GM18873 (cell line): ENCODE results near the gene INSC.
"Not testable (repeated sequence)": the region's sequence is repeated elsewhere in the genome, so short reads cannot be mapped to it uniquely, and the experiment has no call there.

Experiments
- ATAC-seq: cut with Tn5 transposase; IDR thresholded peaks from one replicate; pipeline ENCODE4 v1.9.1; 2021; ENCODE audit warnings: mild to moderate bottlenecking, moderate library complexity, moderate number of reproducible peaks; ENCODE audit not compliant: unreplicated experiment, low FRiP score

INSC gene

GRCh38 chr11:15114501-15115475 lies at the start of gene INSC:
INSC (plus strand) TSS chr11:15114923; CDS start chr11:15149175, 34,252 bp downstream.
- no peak for ATAC-seq

GRCh38 chr11:15069751-15070150 lies 45.0 kb upstream of the INSC start:
- ATAC-seq = not testable (repeated sequence)

GRCh38 chr11:15071556-15072255 lies 43.0 kb upstream of the INSC start:
- no peak for ATAC-seq

GRCh38 chr11:15072551-15073143 lies 42.1 kb upstream of the INSC start:
- no peak for ATAC-seq

GRCh38 chr11:15073361-15074205 lies 41.1 kb upstream of the INSC start, which contains the start of gene CALCB:
CALCB (plus strand) TSS chr11:15073593; CDS start chr11:15074719, 1,126 bp downstream.
- no peak for ATAC-seq

- peak; percentile 88 for ATAC-seq
Observed at GRCh38 chr11:15074206-15075161, 40.2 kb upstream of the INSC start.

GRCh38 chr11:15075162-15075526 lies 39.6 kb upstream of the INSC start:
- ATAC-seq = no peak

- no peak for ATAC-seq
Observed at GRCh38 chr11:15091175-15091574, 23.5 kb upstream of the INSC start.

GRCh38 chr11:15091625-15092024 lies 23.1 kb upstream of the INSC start:
- ATAC-seq = no peak

GRCh38 chr11:15093432-15093831 lies 21.3 kb upstream of the INSC start:
- no peak for ATAC-seq

- ATAC-seq = no peak
Observed at GRCh38 chr11:15095736-15096228, 18.9 kb upstream of the INSC start.

- ATAC-seq = no peak
Observed at GRCh38 chr11:15097411-15097810, 17.3 kb upstream of the INSC start.

- no peak for ATAC-seq
Observed at GRCh38 chr11:15099267-15099666, 15.5 kb upstream of the INSC start.

GRCh38 chr11:15101072-15101709 lies 13.5 kb upstream of the INSC start:
- ATAC-seq = peak; percentile 64

- ATAC-seq = no peak
Observed at GRCh38 chr11:15104166-15104565, 10.6 kb upstream of the INSC start.

- ATAC-seq = no peak
Observed at GRCh38 chr11:15106201-15106965, 8.3 kb upstream of the INSC start.

GRCh38 chr11:15107730-15108515 lies 6.8 kb upstream of the INSC start:
- ATAC-seq = peak; percentile 85
